GM20431 (cell line): Measurements from ENCODE around the gene OPA1.

Experiments used
- in situ Hi-C: fragments of 300-500 bp; cut with MseI, MboI; formaldehyde crosslinking; loops from one replicate; pipeline ENCODE4 v1.15.0; 2020; ENCODE audit warnings: low sequenced_read_pairs; ENCODE audit not compliant: unreplicated experiment

Gene OPA1

GRCh38 chr3:193688834-193689714, 96.1 kb downstream of the OPA1 start:
- in situ Hi-C loops, result no loop called here

DNA sequence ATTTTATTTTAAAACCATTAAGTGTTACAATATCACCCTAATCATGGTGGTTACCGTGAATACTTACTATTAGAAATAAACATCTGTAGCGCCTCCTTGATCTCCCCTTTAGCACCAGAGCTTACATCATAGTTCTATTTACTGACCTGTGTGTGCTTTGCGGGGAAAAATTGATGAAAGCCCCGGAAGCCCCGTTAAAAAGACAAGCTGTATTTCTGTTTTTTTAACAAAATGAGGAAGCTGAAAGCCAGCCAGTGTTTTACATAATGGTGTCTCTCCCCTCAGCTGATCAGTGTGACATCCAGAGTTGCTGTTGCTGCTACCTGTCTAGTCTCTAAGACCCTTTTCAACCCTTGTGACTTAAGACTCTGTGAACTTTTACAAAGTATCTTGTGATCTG, 100.8 kb downstream of the OPA1 start:
- in situ Hi-C loops, result no loop called here

DNA sequence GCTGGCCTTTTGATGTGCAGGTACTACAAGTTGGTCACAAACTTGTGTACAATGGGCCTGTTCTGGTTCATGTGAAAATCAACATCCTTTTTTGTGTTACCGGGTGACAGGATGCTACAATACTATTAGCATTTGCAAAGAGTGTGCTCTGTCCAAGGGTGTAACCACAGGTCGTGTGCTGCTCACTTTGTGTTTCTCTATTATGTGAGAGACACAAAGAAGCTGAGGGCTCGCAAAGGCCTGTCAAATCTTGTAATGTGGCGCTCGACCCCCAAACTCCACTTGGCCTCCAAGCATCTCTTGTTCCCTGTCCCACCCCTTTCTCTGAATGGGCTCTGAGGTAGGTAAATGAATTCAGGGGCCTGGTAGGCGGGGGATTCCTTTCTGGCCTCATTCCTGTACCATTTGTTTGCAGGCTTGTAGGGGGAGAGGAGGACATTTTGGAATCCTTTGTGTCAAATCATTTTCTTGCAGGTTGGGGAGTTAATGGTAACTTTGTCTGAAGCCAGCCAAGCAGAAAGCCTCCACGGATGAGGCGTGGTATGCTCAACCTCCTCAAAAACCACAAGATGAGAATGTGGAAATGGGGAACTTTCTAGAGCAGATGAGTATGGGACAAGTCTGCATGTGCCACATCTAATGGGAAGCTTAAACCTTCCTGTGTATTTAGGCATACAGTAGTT, 109.1 kb downstream of the OPA1 start:
- in situ Hi-C loops, result no loop called here

GRCh38 chr3:193702967-193703366, 110.0 kb downstream of the OPA1 start:
- in situ Hi-C loops, result no loop called here

DNA sequence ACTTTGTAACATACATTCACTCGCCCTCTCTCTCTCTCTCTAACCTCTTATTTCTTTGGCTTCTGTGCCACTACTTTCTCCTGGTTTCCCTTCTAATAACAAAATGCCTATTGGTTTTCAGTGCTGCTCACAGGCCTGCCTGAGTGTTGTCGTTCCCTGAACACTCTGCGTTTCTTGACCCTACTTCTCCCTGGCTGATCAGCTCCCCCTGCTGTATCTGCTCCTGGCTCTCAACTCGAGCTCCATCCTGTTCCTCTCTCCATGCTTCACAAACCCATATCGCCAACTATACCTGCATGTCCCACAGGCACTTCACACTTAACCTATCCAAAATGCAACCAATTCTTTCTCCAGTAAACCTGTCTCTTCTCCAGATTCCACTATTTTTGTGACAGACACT, 111.4 kb downstream of the OPA1 start:
- in situ Hi-C loops, result no loop called here

DNA sequence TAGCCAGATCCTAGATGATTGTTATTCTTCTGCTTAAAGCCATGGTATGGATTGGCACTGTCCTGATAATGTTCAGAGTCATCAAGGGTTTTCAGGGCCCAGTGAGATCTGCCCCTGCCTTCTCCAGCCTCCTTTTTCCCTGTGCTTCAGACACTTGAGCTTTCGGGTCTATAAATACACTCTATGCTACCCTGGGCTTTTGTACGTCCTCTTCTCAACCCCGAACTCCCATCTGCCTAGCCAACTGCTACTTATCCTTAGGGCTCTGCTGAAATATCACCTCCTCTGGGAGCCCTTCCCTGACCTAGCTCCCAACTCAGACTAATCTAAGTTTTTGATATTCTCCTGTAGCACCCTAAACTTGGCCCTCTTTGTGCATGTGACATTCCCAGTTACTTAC, 115.3 kb downstream of the OPA1 start:
- in situ Hi-C loops, result no loop called here

- in situ Hi-C loops, result no loop called here
These were observed 117.5 kb downstream of the OPA1 start for GRCh38 chr3:193710286-193711165.

DNA sequence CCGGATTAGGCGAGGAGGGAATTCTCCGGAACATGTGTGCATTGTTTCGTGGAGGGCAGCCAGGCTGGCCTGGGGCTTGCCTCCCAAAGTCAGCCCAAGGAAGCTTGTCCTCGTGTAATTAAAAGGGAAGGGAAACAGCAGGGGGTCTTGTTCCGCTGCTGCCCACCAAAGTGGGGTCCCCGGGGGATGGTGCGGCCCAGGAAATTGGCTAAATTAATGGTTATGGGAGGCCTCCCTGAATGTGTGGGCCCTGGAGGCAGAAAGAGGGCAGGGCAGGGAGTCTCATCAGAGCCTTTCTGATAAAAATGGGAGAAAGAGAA, 118.1 kb downstream of the OPA1 start:
- in situ Hi-C loops, result no loop called here

DNA sequence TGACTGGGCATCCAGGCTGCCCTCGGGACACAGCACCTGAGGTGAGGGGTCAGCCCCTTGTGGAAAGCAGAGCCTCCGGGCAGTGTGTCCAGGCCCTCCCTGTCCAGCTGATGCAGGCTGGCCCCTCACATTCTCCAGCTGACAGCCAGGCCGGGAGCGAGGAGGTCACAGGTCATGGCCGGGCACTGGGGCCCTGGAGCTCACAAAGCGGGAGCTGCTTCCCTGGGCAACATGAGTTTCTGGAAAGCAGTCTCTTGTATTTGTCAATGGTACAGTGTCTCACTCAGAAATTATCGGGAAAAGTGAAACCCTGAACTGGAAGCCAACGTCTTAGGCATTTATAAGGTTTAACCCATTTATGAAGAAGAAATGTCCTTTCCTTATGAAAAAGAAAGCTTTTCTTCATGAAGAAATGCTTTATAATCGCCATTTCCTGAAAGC, 118.5 kb downstream of the OPA1 start:
- in situ Hi-C loops, result no loop called here

DNA sequence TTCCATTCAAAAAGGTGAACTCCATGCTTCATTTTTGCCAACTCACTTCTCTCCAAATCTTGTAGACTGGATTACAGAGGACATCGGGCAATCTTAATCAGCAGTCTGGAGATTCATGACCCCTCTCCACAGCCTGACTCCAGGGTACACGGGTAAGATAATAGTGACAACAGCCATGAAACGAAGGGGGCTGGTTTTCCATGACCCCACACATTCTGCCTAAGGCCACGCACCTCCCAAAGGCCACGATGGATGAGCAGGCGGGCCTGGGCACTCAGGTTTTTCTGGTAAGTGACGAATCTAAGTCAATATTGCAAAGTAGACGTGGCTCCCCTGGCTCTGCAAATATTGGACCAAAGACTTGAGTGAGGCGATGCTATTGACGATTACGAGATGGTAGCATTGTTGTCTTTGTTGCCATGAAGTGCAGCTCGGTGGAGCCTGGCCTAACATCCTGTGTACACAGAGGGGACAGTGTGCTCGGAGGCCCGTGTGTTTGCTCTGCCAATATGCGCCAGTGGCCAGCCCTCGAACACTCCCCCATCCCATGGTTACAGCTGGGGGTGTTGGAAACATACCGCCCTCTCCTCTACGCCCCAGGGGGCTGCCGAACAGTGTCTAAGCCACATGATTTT, 119.1 kb downstream of the OPA1 start:
- in situ Hi-C loops, result no loop called here

DNA sequence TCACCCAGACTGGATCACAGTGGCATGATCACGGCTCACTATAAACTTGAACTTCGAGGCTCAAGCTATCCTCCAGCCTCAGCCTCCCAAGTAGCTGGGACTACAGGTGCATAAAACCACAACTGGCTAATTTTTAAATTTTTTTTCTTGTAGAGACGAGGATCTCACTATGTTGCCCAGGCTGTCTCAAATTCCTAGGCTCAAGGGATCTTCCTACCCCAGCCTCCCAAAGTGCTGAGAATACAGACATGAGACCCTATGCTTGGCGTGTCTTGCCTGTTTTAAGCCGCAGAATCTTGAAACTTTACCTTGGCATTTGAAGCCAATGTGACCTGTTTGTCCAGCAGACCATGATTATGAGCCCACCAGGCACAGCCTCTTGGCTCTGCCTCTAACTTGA, 119.9 kb downstream of the OPA1 start:
- in situ Hi-C loops, result no loop called here

DNA sequence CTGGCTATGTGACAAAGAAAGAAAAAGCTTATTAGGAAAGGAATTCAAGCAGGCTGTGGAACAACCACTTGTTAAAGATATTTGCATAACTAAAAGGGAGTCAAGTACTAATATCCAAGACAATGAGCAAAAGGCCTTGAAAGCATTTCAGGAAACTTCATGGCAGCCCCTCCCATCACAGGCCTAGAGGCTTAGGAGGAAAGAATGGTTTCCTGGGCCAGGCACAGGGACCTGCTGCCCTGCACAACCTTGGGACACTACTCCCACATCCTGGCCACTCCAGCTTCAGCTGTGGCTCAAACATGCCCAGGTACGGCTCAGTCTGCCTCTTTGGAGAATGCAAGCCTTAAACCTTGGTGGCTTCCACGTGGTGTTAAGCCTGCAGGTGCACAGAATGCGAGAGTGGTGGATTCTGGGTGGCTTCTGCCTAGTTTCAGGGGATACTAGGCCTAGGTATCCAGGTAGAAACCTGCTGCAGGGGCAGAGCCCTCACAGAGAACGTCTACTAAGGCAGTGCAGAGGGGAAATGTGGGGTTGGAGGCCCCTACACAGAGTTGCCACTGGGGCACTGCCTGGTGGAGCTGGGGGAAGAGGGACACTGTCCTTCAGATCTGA, 121.6 kb downstream of the OPA1 start:
- in situ Hi-C loops, result no loop called here

DNA sequence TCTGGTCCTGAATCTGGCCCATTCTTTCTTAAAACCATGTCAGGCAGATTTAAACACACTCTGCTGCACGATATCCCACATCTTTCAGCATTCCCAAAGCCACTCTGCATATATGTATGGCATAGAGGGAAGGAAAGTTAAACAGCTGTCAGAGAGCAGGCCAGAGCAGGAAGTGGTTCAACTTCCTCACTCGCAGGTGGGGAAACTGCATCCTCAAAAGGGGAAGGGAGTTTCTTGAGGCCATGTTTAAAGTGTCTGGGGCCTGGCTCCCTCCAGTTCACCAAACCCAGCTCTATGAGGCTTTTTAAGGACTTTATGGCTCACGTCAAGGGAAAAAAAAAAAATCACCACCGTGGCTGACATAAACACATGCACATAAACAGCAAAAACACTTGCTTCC, 123.1 kb downstream of the OPA1 start:
- in situ Hi-C loops, result no loop called here

- in situ Hi-C loops, result no loop called here
These were observed 126.7 kb downstream of the OPA1 start for GRCh38 chr3:193719735-193720134.

DNA sequence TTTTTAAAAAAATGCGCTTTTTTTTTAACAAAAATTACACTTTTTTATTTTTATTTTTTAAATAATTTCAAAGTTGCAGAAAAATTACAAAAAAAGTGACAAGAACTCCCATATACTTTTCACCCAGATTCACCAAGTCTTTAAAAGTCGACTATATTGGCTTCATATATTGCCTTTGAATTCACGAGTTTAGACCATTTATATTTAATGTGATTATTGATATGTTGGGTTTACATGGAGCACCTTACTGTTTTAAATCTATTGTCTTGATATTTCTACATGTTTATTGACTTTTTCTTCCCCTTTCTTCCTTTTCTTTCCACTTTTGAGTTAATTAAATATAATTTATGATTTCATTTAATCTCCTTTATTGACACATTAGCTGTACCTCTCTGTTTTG, 127.2 kb downstream of the OPA1 start:
- in situ Hi-C loops, result no loop called here

GRCh38 chr3:193722566-193722965, 129.6 kb downstream of the OPA1 start:
- in situ Hi-C loops, result no loop called here

- in situ Hi-C loops, result no loop called here
These were observed 134.1 kb downstream of the OPA1 start for GRCh38 chr3:193727089-193727488.

DNA sequence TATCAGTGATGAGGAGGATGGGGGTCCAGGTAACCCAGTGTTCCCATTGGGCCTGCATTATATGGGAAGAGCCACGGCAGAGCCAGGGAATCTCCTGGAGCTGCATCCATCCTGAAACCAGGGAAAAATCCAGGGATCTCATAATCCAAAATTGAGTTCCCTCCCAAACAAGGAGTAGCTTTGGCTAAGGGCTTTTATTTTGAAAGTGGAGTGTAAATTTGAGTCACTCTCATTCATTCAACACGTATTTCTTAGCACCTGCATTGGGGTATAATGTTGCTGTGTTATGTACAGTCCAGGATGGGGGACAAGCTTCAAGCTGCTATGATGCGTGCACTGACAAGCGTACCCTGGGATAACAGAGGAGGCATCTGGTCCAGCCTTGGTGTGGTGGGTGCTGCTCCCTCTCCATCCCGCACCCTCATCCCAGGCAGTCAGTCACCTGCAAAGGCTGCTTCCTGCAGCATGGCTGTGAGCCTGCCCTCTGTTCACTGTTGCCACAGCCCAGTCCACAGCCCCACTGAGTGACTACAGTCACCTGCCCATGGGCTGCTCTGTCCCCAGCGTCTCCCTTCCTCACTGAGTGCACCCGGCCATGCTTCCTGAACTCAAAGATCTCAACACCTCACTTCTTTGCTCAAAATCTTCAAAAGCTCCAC, 135.6 kb downstream of the OPA1 start:
- in situ Hi-C loops, result no loop called here

DNA sequence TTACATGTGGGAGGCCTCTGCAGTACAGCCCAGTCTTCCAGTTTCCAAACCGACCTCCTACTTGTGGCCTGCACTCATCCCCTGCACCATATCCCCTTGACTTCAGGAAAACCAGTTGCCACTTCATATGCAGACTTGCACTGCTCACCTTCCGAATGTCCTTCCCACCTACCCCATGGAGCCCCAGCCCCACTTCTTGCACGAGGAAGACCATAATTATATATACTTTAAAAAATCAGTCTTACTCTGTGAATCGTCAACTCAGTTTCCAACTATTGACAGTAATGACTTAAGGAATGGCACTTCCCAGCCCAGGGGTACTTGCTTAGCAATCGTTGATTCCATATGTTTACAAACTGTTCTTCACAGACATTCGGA, 136.1 kb downstream of the OPA1 start:
- in situ Hi-C loops, result no loop called here
